Dendritic cell treated with granulocyte-macrophage colony-stimulating factor and Interleukin-4, amounts not matched to agents 40 ng/mL and 50 ng/mL, for 4 days (primary cell): ENCODE measurements around the gene DPRX.

Experiments
- H3K27ac Mint-ChIP-seq: one replicate; pipeline ENCODE4 v1.8.0; 2022; ENCODE audit warnings: mild to moderate bottlenecking, mixed read lengths
- H3K27me3 Mint-ChIP-seq: one replicate; pipeline ENCODE4 v1.8.0; 2022; ENCODE audit warnings: mild to moderate bottlenecking, mixed read lengths
- H3K36me3 Mint-ChIP-seq: one replicate; pipeline ENCODE4 v1.8.0; 2022; ENCODE audit warnings: low read depth, mixed read lengths
- H3K4me1 Mint-ChIP-seq: one replicate; pipeline ENCODE4 v1.8.0; 2022; ENCODE audit warnings: low read depth, mixed read lengths
- H3K4me3 Mint-ChIP-seq: one replicate; pipeline ENCODE4 v1.8.0; 2022; ENCODE audit warnings: mild to moderate bottlenecking, moderate library complexity, mixed read lengths
- H3K9me3 Mint-ChIP-seq: one replicate; pipeline ENCODE4 v1.8.0; 2022; ENCODE audit warnings: mixed read lengths
- intact Hi-C: fragments of 100-400 bp; cut with micrococcal nuclease; formaldehyde crosslinking; loops from one replicate; pipeline ENCODE4 v1.15.0; 2022

DPRX gene

GRCh38 chr19:53631949-53632407 is at the start of gene DPRX:
TSS of gene DPRX (plus strand) at chr19:53631999. CDS start at chr19:53632107, 108 bp downstream.
- H3K27ac Mint-ChIP-seq: no peak within 1 kb of the TSS
- H3K36me3 Mint-ChIP-seq: no peaks in the 10 kb centered on the region
- no peaks in the 10 kb centered on the region for H3K4me1 Mint-ChIP-seq
- H3K27me3 Mint-ChIP-seq: no peaks in the 10 kb centered on the region
- H3K4me3 Mint-ChIP-seq: no peak within 1 kb of the TSS
- intact Hi-C loops: no loop called here
- no peaks in the 10 kb centered on the region for H3K9me3 Mint-ChIP-seq

GRCh38 chr19:53583181-53583580 is 48.6 kb upstream of the DPRX start:
- Mint-ChIP-seq H3K4me1 (no peaks in the 10 kb centered on the region), H3K27me3 (no peaks in the 10 kb centered on the region), H3K4me3 (no peak overlapping the region), H3K9me3 (peaks cover 55% of the 10 kb centered on the region), H3K27ac (no peak overlapping the region), H3K36me3 (peaks cover 18% of the 10 kb centered on the region)
- intact Hi-C loops: no loop called here

- Mint-ChIP-seq H3K27me3 (no peaks in the 10 kb centered on the region), H3K36me3 (no peaks in the 10 kb centered on the region), H3K4me1 (no peaks in the 10 kb centered on the region), H3K9me3 (peaks cover 24% of the 10 kb centered on the region), H3K4me3 (no peak overlapping the region), H3K27ac (no peak overlapping the region)
- intact Hi-C loops: no loop called here
Measured at GRCh38 chr19:53586277-53586691, 45.5 kb upstream of the DPRX start.

- no peaks in the 10 kb centered on the region for H3K27me3 Mint-ChIP-seq
- intact Hi-C loops: no loop called here
- no peaks in the 10 kb centered on the region for H3K9me3 Mint-ChIP-seq
- no peak overlapping the region for H3K27ac Mint-ChIP-seq
- no peak overlapping the region for H3K4me3 Mint-ChIP-seq
- H3K4me1 Mint-ChIP-seq: no peaks in the 10 kb centered on the region
- no peaks in the 10 kb centered on the region for H3K36me3 Mint-ChIP-seq
Measured at GRCh38 chr19:53594811-53595509, 36.8 kb upstream of the DPRX start.

GRCh38 chr19:53595510-53595867 is 36.3 kb upstream of the DPRX start:
- Mint-ChIP-seq H3K9me3 (no peaks in the 10 kb centered on the region), H3K36me3 (no peaks in the 10 kb centered on the region), H3K4me3 (no peak overlapping the region), H3K27ac (no peak overlapping the region), H3K27me3 (no peaks in the 10 kb centered on the region), H3K4me1 (no peaks in the 10 kb centered on the region)
- intact Hi-C loops: no loop called here

- Mint-ChIP-seq H3K4me3 (no peak overlapping the region), H3K4me1 (no peaks in the 10 kb centered on the region), H3K27me3 (no peaks in the 10 kb centered on the region), H3K9me3 (no peaks in the 10 kb centered on the region), H3K36me3 (no peaks in the 10 kb centered on the region), H3K27ac (no peak overlapping the region)
- intact Hi-C loops: no loop called here
Measured at GRCh38 chr19:53596056-53596455, 35.7 kb upstream of the DPRX start.

- Mint-ChIP-seq H3K27me3 (no peaks in the 10 kb centered on the region), H3K4me1 (no peaks in the 10 kb centered on the region), H3K36me3 (no peaks in the 10 kb centered on the region), H3K4me3 (no peak overlapping the region), H3K27ac (no peak overlapping the region), H3K9me3 (no peaks in the 10 kb centered on the region)
- intact Hi-C loops: no loop called here
Measured at GRCh38 chr19:53597023-53597422, 34.8 kb upstream of the DPRX start.

GRCh38 chr19:53598361-53598760 is 33.4 kb upstream of the DPRX start:
- H3K27ac Mint-ChIP-seq: no peak overlapping the region
- no peaks in the 10 kb centered on the region for H3K9me3 Mint-ChIP-seq
- no peaks in the 10 kb centered on the region for H3K27me3 Mint-ChIP-seq
- intact Hi-C loops: no loop called here
- H3K36me3 Mint-ChIP-seq: no peaks in the 10 kb centered on the region
- H3K4me1 Mint-ChIP-seq: no peaks in the 10 kb centered on the region
- H3K4me3 Mint-ChIP-seq: no peak overlapping the region

- Mint-ChIP-seq H3K27me3 (no peaks in the 10 kb centered on the region), H3K4me3 (no peak overlapping the region), H3K36me3 (no peaks in the 10 kb centered on the region), H3K27ac (no peak overlapping the region), H3K9me3 (no peaks in the 10 kb centered on the region), H3K4me1 (no peaks in the 10 kb centered on the region)
- intact Hi-C loops: no loop called here
Measured at GRCh38 chr19:53600217-53600616, 31.6 kb upstream of the DPRX start.

GRCh38 chr19:53606031-53606430 is 25.8 kb upstream of the DPRX start:
- H3K9me3 Mint-ChIP-seq: no peaks in the 10 kb centered on the region
- no peak overlapping the region for H3K27ac Mint-ChIP-seq
- no peaks in the 10 kb centered on the region for H3K36me3 Mint-ChIP-seq
- no peaks in the 10 kb centered on the region for H3K4me1 Mint-ChIP-seq
- H3K4me3 Mint-ChIP-seq: no peak overlapping the region
- no peaks in the 10 kb centered on the region for H3K27me3 Mint-ChIP-seq
- intact Hi-C loops: no loop called here

- Mint-ChIP-seq H3K27me3 (no peaks in the 10 kb centered on the region), H3K4me3 (no peak overlapping the region), H3K36me3 (no peaks in the 10 kb centered on the region), H3K27ac (no peak overlapping the region), H3K4me1 (no peaks in the 10 kb centered on the region), H3K9me3 (no peaks in the 10 kb centered on the region)
- intact Hi-C loops: no loop called here
Measured at GRCh38 chr19:53608381-53608780, 23.4 kb upstream of the DPRX start.

- H3K27ac Mint-ChIP-seq: no peak overlapping the region
- intact Hi-C loops: no loop called here
- H3K36me3 Mint-ChIP-seq: no peaks in the 10 kb centered on the region
- H3K9me3 Mint-ChIP-seq: no peaks in the 10 kb centered on the region
- H3K4me3 Mint-ChIP-seq: no peak overlapping the region
- H3K27me3 Mint-ChIP-seq: no peaks in the 10 kb centered on the region
- H3K4me1 Mint-ChIP-seq: no peaks in the 10 kb centered on the region
Measured at GRCh38 chr19:53612762-53613526, 18.9 kb upstream of the DPRX start.

- Mint-ChIP-seq H3K27me3 (peaks cover 2% of the 10 kb centered on the region), H3K27ac (no peak overlapping the region), H3K36me3 (no peaks in the 10 kb centered on the region), H3K4me3 (no peak overlapping the region), H3K4me1 (peaks cover 8% of the 10 kb centered on the region), H3K9me3 (no peaks in the 10 kb centered on the region)
- intact Hi-C loops: no loop called here
Measured at GRCh38 chr19:53621885-53622740, 9.7 kb upstream of the DPRX start.
